HCT116 (cell line): ENCODE measurements around the gene CD44. TPM values are rescaled to one million over a fixed set of nuclear protein-coding genes. Genes with fewer than 3 reads are reported as not detected.

Experiments used
- ATAC-seq: fragments of 200-7000 bp; cut with Tn5 transposase; 2 replicates; pipeline ENCODE4 v1.9.1; 2020; ENCODE audit warnings: mild to moderate bottlenecking, moderate library complexity
- BruUV-seq: library from RNA; stranded (reverse); fragments of 400-500 nt; replicated peaks from 2 replicates; lab custom pipeline; 2021; lab: Mats Ljungman, UMichigan
- CTCF ChIA-PET: fragments of 300-600 bp; sonication (Branson Sonifier 250); formaldehyde crosslinking; loops from one replicate; lab custom pipeline; 2021; ENCODE audit warnings: antibody characterized with exemption; lab: Charles Lee
- POLR2A ChIA-PET: fragments of 300-600, 350-600 bp; sonication (Branson Sonifier 250); formaldehyde crosslinking; loops from one replicate; lab custom pipeline; 2021; ENCODE audit warnings: antibody characterized with exemption; lab: Charles Lee
- RAD21 ChIA-PET, 2 experiments: fragments of 300-600 bp; sonication (Branson Sonifier 250); formaldehyde crosslinking; loops; one replicate each; lab custom pipeline; 2023; ENCODE audit warnings: low total read pairs in 2 of 2; ENCODE audit not compliant: uncharacterized antibody in 2 of 2, unreplicated experiment in 2 of 2, low non-redundant PET in 1 of 2; lab: Charles Lee
- DNase-seq: peaks from one replicate; pipeline ENCODE4 v3.0.0-alpha.2; 2010; ENCODE audit warnings: low read depth, low spot score
- H2AFZ ChIP-seq: fragments of 200-600 bp; shearing (Covaris generic), sonication (generic); 2 replicates; pipeline ENCODE4 v1.6.1; 2017; ENCODE audit warnings: low read depth, mixed run types, mixed read lengths, antibody characterized with exemption, low read length; ENCODE audit not compliant: poor library complexity, severe bottlenecking
- H3K27ac ChIP-seq: 2 replicates; pipeline ENCODE4 v1.5.1; 2012; ENCODE audit warnings: low read depth, low read length
- H3K27me3 ChIP-seq: fragments of 200-600 bp; sonication (generic); 2 replicates; pipeline ENCODE4 v1.6.1; 2016; ENCODE audit warnings: mixed run types, low read length, mixed read lengths; ENCODE audit not compliant: insufficient read depth
- H3K36me3 ChIP-seq, 2 experiments: fragments of 200-500 bp in 1 of 2; fragments of 200-600 bp in 1 of 2; sonication (Bioruptor generic) in 1 of 2; sonication (generic) in 1 of 2; 2 replicates each; pipeline versions ENCODE4 v1.5.1 to v1.6.1; 2014 to 2016; ENCODE audit warnings: low read length in 2 of 2, inconsistent platforms in 1 of 2, mixed read lengths in 1 of 2, mixed run types in 1 of 2; ENCODE audit not compliant: insufficient read depth in 2 of 2, control insufficient read depth in 1 of 2
- H3K4me1 ChIP-seq, 2 experiments: fragments of 200-600 bp in 1 of 2; sonication (generic) in 1 of 2; 2 replicates each; pipeline versions ENCODE4 v1.5.1 to v1.6.1; 2012 to 2017; ENCODE audit warnings: low read length in 2 of 2, inconsistent platforms in 1 of 2, mild to moderate bottlenecking in 1 of 2, mixed read lengths in 1 of 2, mixed run types in 1 of 2, moderate library complexity in 1 of 2; ENCODE audit not compliant: insufficient read depth in 2 of 2, control insufficient read depth in 1 of 2
- H3K4me2 ChIP-seq: fragments of 200-600 bp; sonication (generic); 2 replicates; pipeline ENCODE4 v1.6.1; 2017; ENCODE audit warnings: mixed run types, low read length, mixed read lengths
- H3K4me3 ChIP-seq, 2 experiments: fragments of 200-600 bp in 1 of 2; sonication (generic) in 1 of 2; replicated peaks in 1 of 2; 2 replicates each; pipeline ENCODE4 v1.5.1; 2011 to 2016; ENCODE audit warnings: low read length in 2 of 2, control low read depth in 1 of 2, low read depth in 1 of 2, mild to moderate bottlenecking in 1 of 2, mixed read lengths in 1 of 2, mixed run types in 1 of 2
- H3K79me2 ChIP-seq: fragments of 200-600 bp; sonication (generic); 2 replicates; pipeline ENCODE4 v1.6.1; 2017; ENCODE audit warnings: mild to moderate bottlenecking, mixed run types, low read length, moderate library complexity, mixed read lengths; ENCODE audit not compliant: insufficient read depth
- H3K9ac ChIP-seq: fragments of 200-600 bp; sonication (generic); 2 replicates; pipeline ENCODE4 v1.6.1; 2016; ENCODE audit warnings: low read length, mixed read lengths
- H3K9me2 ChIP-seq: fragments of 200-600 bp; sonication (generic), shearing (Covaris generic); 2 replicates; pipeline ENCODE4 v1.6.1; 2017; ENCODE audit warnings: mixed run types, mild to moderate bottlenecking, moderate library complexity; ENCODE audit not compliant: insufficient read depth
- H3K9me3 ChIP-seq, 2 experiments: fragments of 200-500 bp in 1 of 2; fragments of 200-600 bp in 1 of 2; sonication (Bioruptor generic) in 1 of 2; sonication (generic) in 1 of 2; 2 replicates each; pipeline ENCODE4 v1.6.1; 2014 to 2017; ENCODE audit warnings: low read length in 2 of 2, mixed read lengths in 2 of 2, inconsistent platforms in 1 of 2, low read depth in 1 of 2, mild to moderate bottlenecking in 1 of 2, mixed run types in 1 of 2, moderate library complexity in 1 of 2; ENCODE audit not compliant: control insufficient read depth in 1 of 2, insufficient read depth in 1 of 2
- H4K20me1 ChIP-seq: fragments of 200-600 bp; sonication (generic), shearing (Covaris generic); 2 replicates; pipeline ENCODE4 v1.6.1; 2017; ENCODE audit warnings: mixed run types, mild to moderate bottlenecking, moderate library complexity; ENCODE audit not compliant: insufficient read depth
- CBX3 ChIP-seq: IDR thresholded peaks from 2 replicates; pipeline ENCODE4 v1.6.1; 2012; ENCODE audit warnings: low read depth
- EGR1 ChIP-seq: IDR thresholded peaks from 2 replicates; pipeline ENCODE4 v1.6.1; 2012; ENCODE audit warnings: low read depth
- ELF1 ChIP-seq: IDR thresholded peaks from 2 replicates; pipeline ENCODE4 v1.6.1; 2012; ENCODE audit warnings: low read depth, borderline replicate concordance
- EZH2 ChIP-seq: fragments of 200-600 bp; sonication (generic); IDR thresholded peaks from 2 replicates; pipeline ENCODE4 v1.6.1; 2017; ENCODE audit warnings: antibody characterized with exemption, mixed run types
- EZH2phosphoT487 ChIP-seq: fragments of 200-600 bp; IDR thresholded peaks from 2 replicates; pipeline ENCODE4 v1.6.1; 2018; ENCODE audit warnings: antibody characterized with exemption, borderline replicate concordance
- FOSL1 ChIP-seq: IDR thresholded peaks from 2 replicates; pipeline ENCODE4 v1.6.1; 2012; ENCODE audit warnings: low read depth
- JUND ChIP-seq: IDR thresholded peaks from 2 replicates; pipeline ENCODE4 v1.6.1; 2012
- POLR2A ChIP-seq: IDR thresholded peaks from 2 replicates; pipeline ENCODE4 v1.7.0; 2011; ENCODE audit warnings: borderline replicate concordance; ENCODE audit not compliant: insufficient read depth, insufficient read length; ENCODE audit errors: extremely low read depth
- POLR2AphosphoS5 ChIP-seq: IDR thresholded peaks from 2 replicates; pipeline ENCODE4 v1.6.1; 2011; ENCODE audit warnings: mild to moderate bottlenecking, low read depth, low read length, moderate library complexity
- RAD21 ChIP-seq: IDR thresholded peaks from 2 replicates; pipeline ENCODE4 v1.6.1; 2012; ENCODE audit warnings: low read depth, mild to moderate bottlenecking
- SP1 ChIP-seq: IDR thresholded peaks from 2 replicates; pipeline ENCODE4 v1.6.1; 2012; ENCODE audit warnings: low read depth
- YY1 ChIP-seq: IDR thresholded peaks from 2 replicates; pipeline ENCODE4 v1.6.1; 2011; ENCODE audit warnings: low read length, low read depth, moderate library complexity, mild to moderate bottlenecking; ENCODE audit not compliant: insufficient replicate concordance; ENCODE audit errors: extremely low read depth
- ZNF274 ChIP-seq: fragments of 200-500 bp; sonication (Bioruptor generic); IDR thresholded peaks from 2 replicates; pipeline ENCODE4 v1.6.1; 2014; ENCODE audit warnings: mild to moderate bottlenecking, low read depth, low read length, inconsistent platforms
- intact Hi-C: fragments of 100-400 bp; cut with micrococcal nuclease; formaldehyde crosslinking; loops from 2 replicates; pipeline ENCODE4 v1.10.0; 2022
- total RNA-seq: library from RNA; stranded (reverse); gene quantifications from one replicate; pipeline ENCODE4 v1.2.1, GENCODE V29; 2021; ENCODE audit not compliant: unreplicated experiment
- TF ChIP-seq, protein P1 (sequence below): IDR thresholded peaks from 2 replicates; pipeline ENCODE4 v1.6.1; 2011; ENCODE audit warnings: mild to moderate bottlenecking, low read length, moderate library complexity; ENCODE audit not compliant: insufficient replicate concordance; ENCODE audit errors: extremely low read depth
- TF ChIP-seq, protein P2 (sequence below): IDR thresholded peaks from 2 replicates; pipeline ENCODE4 v1.6.1; 2012
- TF ChIP-seq, protein P3 (sequence below), 3 experiments: fragments of 200-600 bp in 1 of 3; sonication (generic) in 1 of 3; IDR thresholded peaks in 2 of 3; conservative IDR thresholded peaks in 1 of 3; 2 replicates each; pipeline ENCODE4 v1.5.1; 2012 to 2017; ENCODE audit warnings: low read depth in 2 of 3, low read length in 2 of 3, antibody characterized with exemption in 1 of 3, borderline replicate concordance in 1 of 3, control low read depth in 1 of 3, mild to moderate bottlenecking in 1 of 3, mixed read lengths in 1 of 3, mixed run types in 1 of 3, moderate library complexity in 1 of 3; ENCODE audit not compliant: insufficient read depth in 1 of 3
- TF ChIP-seq, protein P4 (sequence below): IDR thresholded peaks from 2 replicates; pipeline ENCODE4 v1.6.1; 2012; ENCODE audit warnings: low read depth
- TF ChIP-seq, protein P5 (sequence below): IDR thresholded peaks from 2 replicates; pipeline ENCODE4 v1.6.1; 2012

The CD44 gene
- total RNA-seq, 1 experiment from 2014 or later: 742 TPM

DNA sequence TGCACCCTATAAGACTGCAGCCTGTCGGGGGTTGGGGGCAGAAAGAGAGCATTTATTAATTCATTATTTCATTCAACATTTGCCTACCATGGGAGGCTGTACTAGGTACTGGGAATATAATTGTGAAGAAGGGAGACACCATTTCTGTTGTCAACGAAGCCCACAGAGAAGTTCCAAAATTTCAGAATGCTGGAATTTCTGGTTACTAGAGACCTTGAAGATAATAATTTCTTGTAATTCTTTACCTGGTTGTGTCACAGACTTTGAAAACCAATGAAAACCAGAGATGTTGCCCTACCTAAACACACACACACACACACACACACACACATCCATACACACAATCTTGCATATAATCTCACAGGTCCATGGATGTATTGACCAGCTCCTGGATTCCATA, 30.1 kb downstream of the CD44 start (continued):
- TF ChIP-seq, protein P1, sequence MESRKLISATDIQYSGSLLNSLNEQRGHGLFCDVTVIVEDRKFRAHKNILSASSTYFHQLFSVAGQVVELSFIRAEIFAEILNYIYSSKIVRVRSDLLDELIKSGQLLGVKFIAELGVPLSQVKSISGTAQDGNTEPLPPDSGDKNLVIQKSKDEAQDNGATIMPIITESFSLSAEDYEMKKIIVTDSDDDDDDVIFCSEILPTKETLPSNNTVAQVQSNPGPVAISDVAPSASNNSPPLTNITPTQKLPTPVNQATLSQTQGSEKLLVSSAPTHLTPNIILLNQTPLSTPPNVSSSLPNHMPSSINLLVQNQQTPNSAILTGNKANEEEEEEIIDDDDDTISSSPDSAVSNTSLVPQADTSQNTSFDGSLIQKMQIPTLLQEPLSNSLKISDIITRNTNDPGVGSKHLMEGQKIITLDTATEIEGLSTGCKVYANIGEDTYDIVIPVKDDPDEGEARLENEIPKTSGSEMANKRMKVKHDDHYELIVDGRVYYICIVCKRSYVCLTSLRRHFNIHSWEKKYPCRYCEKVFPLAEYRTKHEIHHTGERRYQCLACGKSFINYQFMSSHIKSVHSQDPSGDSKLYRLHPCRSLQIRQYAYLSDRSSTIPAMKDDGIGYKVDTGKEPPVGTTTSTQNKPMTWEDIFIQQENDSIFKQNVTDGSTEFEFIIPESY: no peak
- TF ChIP-seq ELF1 (no peak), EZH2 (no peak), POLR2AphosphoS5 (no peak), YY1 (no peak), EGR1 (no peak)

DNA sequence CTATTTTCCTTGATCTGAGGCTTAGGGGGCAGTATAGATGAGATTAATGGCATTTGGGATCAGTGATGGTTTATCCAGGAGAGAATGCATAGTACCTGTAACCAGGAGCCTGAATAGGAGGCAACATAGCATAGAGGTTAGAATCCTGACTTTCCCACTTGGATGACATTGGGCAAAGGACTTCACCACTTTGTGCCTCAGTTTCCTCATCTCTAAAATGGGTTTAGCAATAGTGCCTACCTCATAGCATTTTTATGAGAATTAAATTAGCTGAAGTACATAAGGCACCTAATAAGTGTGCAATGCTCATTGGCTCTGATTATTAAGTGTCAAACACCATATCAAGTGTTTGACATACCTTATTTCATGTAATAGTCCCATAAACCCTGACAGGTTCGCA, 30.8 kb downstream of the CD44 start:
- no peaks in the 10 kb centered on the region for H3K27me3 ChIP-seq
- CTCF ChIA-PET: interaction anchor here (0.8 kb wide), 1 partner anchor 243 kb away, joined by 3 read pairs; no protein-coding TSS in a partner anchor
- H3K4me2 ChIP-seq: no peak overlapping the region
- intact Hi-C loops: loop anchor here (10.0 kb wide), 1 partner anchor 245 kb away; no protein-coding TSS in a partner anchor
- H3K4me1 ChIP-seq: peaks cover 94 to 100% of the 10 kb centered on the region in 2 experiments
- H3K9me3 ChIP-seq: no peaks in the 10 kb centered on the region
- RAD21 ChIA-PET: interaction anchor here in 1 of 2 experiments (0.6 kb wide), 1 partner anchor 193 kb away, joined by 3 read pairs; no protein-coding TSS in a partner anchor
- peaks cover 0 to 9% of the 10 kb centered on the region in 2 experiments; a peak in 1 of 4 replicates for H3K36me3 ChIP-seq
- DNase-seq (no peak), ATAC-seq (no peak)
- H3K79me2 ChIP-seq: peaks cover 100% of the 10 kb centered on the region
- H3K27ac ChIP-seq: no peak overlapping the region
- H2AFZ ChIP-seq: no peak overlapping the region
- H3K9ac ChIP-seq: no peak overlapping the region
- no TSS peak for BruUV-seq
- H4K20me1 ChIP-seq: no peaks in the 10 kb centered on the region
- no peaks in the 10 kb centered on the region for H3K9me2 ChIP-seq
- H3K4me3 ChIP-seq: no peak overlapping the region
- POLR2A ChIA-PET: no interaction called here
- no peak for TF ChIP-seq FOSL1
- TF ChIP-seq, protein P2, sequence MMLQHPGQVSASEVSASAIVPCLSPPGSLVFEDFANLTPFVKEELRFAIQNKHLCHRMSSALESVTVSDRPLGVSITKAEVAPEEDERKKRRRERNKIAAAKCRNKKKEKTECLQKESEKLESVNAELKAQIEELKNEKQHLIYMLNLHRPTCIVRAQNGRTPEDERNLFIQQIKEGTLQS: no peak
- no peak for TF ChIP-seq EGR1
- no peak for TF ChIP-seq CBX3
- TF ChIP-seq, protein P3, sequence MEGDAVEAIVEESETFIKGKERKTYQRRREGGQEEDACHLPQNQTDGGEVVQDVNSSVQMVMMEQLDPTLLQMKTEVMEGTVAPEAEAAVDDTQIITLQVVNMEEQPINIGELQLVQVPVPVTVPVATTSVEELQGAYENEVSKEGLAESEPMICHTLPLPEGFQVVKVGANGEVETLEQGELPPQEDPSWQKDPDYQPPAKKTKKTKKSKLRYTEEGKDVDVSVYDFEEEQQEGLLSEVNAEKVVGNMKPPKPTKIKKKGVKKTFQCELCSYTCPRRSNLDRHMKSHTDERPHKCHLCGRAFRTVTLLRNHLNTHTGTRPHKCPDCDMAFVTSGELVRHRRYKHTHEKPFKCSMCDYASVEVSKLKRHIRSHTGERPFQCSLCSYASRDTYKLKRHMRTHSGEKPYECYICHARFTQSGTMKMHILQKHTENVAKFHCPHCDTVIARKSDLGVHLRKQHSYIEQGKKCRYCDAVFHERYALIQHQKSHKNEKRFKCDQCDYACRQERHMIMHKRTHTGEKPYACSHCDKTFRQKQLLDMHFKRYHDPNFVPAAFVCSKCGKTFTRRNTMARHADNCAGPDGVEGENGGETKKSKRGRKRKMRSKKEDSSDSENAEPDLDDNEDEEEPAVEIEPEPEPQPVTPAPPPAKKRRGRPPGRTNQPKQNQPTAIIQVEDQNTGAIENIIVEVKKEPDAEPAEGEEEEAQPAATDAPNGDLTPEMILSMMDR (IDR thresholded peaks at IDR 0.05 in 2 of 3, conservative IDR thresholded peaks at IDR 0.05 in 1 of 3; ENCODE audit: borderline replicate concordance in 1 of 3, insufficient read depth in 1 of 3, low read depth in 2 of 3, low read length in 2 of 3): no peak; a peak in 1 of 6 replicates
- TF ChIP-seq ELF1: no peak
- TF ChIP-seq SP1: no peak
- TF ChIP-seq ZNF274: no peak
- TF ChIP-seq JUND: no peak
- TF ChIP-seq, protein P4, sequence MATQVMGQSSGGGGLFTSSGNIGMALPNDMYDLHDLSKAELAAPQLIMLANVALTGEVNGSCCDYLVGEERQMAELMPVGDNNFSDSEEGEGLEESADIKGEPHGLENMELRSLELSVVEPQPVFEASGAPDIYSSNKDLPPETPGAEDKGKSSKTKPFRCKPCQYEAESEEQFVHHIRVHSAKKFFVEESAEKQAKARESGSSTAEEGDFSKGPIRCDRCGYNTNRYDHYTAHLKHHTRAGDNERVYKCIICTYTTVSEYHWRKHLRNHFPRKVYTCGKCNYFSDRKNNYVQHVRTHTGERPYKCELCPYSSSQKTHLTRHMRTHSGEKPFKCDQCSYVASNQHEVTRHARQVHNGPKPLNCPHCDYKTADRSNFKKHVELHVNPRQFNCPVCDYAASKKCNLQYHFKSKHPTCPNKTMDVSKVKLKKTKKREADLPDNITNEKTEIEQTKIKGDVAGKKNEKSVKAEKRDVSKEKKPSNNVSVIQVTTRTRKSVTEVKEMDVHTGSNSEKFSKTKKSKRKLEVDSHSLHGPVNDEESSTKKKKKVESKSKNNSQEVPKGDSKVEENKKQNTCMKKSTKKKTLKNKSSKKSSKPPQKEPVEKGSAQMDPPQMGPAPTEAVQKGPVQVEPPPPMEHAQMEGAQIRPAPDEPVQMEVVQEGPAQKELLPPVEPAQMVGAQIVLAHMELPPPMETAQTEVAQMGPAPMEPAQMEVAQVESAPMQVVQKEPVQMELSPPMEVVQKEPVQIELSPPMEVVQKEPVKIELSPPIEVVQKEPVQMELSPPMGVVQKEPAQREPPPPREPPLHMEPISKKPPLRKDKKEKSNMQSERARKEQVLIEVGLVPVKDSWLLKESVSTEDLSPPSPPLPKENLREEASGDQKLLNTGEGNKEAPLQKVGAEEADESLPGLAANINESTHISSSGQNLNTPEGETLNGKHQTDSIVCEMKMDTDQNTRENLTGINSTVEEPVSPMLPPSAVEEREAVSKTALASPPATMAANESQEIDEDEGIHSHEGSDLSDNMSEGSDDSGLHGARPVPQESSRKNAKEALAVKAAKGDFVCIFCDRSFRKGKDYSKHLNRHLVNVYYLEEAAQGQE: no peak
- TF ChIP-seq YY1: no peak
- no peak for TF ChIP-seq RAD21
- TF ChIP-seq, protein P5, sequence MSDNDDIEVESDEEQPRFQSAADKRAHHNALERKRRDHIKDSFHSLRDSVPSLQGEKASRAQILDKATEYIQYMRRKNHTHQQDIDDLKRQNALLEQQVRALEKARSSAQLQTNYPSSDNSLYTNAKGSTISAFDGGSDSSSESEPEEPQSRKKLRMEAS: no peak
- TF ChIP-seq POLR2A: no peak
- no peak for TF ChIP-seq EZH2phosphoT487
